Esophagus muscularis mucosa (tissue), 4 donors: ENCODE measurements around the gene DGUOK. TPM values are rescaled to one million over a fixed set of nuclear protein-coding genes. Genes with fewer than 3 reads are reported as not detected.

ENCODE experiments used
- DNase-seq: peaks from one replicate; pipeline ENCODE4 v3.0.0-alpha.2; 2017; ENCODE audit errors: extremely low spot score
- H3K27ac ChIP-seq, 4 donors: fragments of 200-600 bp; sonication (generic); replicated peaks in 1 of 4; 1 replicate in 3 of 4; 2 replicates in 1 of 4; pipeline ENCODE4 v1.5.1; 2016 to 2019; ENCODE audit warnings: mild to moderate bottlenecking in 1 of 4
- H3K27me3 ChIP-seq, 4 donors: fragments of 200-600 bp; sonication (generic); one replicate each; pipeline versions ENCODE4 v1.5.1 to v1.6.0; 2016 to 2019
- H3K36me3 ChIP-seq, 4 donors: fragments of 200-600 bp; sonication (generic); one replicate each; pipeline ENCODE4 v1.5.1; 2016 to 2019
- H3K4me1 ChIP-seq, 4 donors: fragments of 200-600 bp; sonication (generic); one replicate each; pipeline ENCODE4 v1.5.1; 2016 to 2019
- H3K4me3 ChIP-seq, 4 donors: fragments of 200-600 bp; sonication (generic); 1 replicate in 2 of 4; 2 replicates in 2 of 4; pipeline ENCODE4 v1.5.1; 2016 to 2019; ENCODE audit warnings: mild to moderate bottlenecking in 4 of 4, moderate library complexity in 1 of 4
- H3K9me3 ChIP-seq, 4 donors: fragments of 200-600 bp; sonication (generic); 1 replicate in 3 of 4; 2 replicates in 1 of 4; pipeline ENCODE4 v1.5.1; 2016 to 2019
- EP300 ChIP-seq: sonication (generic); formaldehyde crosslinking; IDR thresholded peaks from one replicate; pipeline ENCODE4 v1.6.1; 2017; ENCODE audit warnings: antibody characterized with exemption
- POLR2A ChIP-seq: fragments of 450-650 bp; IDR thresholded peaks from one replicate; pipeline ENCODE4 v1.6.1; 2017; ENCODE audit warnings: antibody characterized with exemption, moderate library complexity, mild to moderate bottlenecking, low read depth
- POLR2AphosphoS5 ChIP-seq, 2 donors: sonication (generic); formaldehyde crosslinking; IDR thresholded peaks; one replicate each; pipeline ENCODE4 v1.6.1; 2017; ENCODE audit warnings: antibody characterized with exemption in 2 of 2
- WGBS: methylation state at CpG from one replicate; pipeline ENCODE4 v1.1.5; 2018; 5-methylcytosine and 5-hydroxymethylcytosine counted together
- intact Hi-C: fragments of 100-400 bp; cut with DNase I; formaldehyde crosslinking; loops from one replicate; pipeline ENCODE4 v1.15.1; 2023
- total RNA-seq, 4 donors: library from RNA; depleted of rRNA; stranded (reverse); fragments of >200 nt; gene quantifications; one replicate each; pipeline versions ENCODE4 v1.1.0 to v1.2.1, GENCODE V29; 2016
- TF ChIP-seq, protein P1 (sequence below), 3 experiments: fragments of 200-600 bp in 2 of 3; fragments of 450-650 bp in 1 of 3; sonication (generic) in 2 of 3; IDR thresholded peaks; one replicate each; pipeline ENCODE4 v1.5.1; 2017 to 2019; ENCODE audit warnings: antibody characterized with exemption in 3 of 3, mild to moderate bottlenecking in 2 of 3, moderate library complexity in 1 of 3

The DGUOK gene
- total RNA-seq, 4 donors from 2014 or later = 31.6 to 50.7 (median 36.6) TPM

DNA sequence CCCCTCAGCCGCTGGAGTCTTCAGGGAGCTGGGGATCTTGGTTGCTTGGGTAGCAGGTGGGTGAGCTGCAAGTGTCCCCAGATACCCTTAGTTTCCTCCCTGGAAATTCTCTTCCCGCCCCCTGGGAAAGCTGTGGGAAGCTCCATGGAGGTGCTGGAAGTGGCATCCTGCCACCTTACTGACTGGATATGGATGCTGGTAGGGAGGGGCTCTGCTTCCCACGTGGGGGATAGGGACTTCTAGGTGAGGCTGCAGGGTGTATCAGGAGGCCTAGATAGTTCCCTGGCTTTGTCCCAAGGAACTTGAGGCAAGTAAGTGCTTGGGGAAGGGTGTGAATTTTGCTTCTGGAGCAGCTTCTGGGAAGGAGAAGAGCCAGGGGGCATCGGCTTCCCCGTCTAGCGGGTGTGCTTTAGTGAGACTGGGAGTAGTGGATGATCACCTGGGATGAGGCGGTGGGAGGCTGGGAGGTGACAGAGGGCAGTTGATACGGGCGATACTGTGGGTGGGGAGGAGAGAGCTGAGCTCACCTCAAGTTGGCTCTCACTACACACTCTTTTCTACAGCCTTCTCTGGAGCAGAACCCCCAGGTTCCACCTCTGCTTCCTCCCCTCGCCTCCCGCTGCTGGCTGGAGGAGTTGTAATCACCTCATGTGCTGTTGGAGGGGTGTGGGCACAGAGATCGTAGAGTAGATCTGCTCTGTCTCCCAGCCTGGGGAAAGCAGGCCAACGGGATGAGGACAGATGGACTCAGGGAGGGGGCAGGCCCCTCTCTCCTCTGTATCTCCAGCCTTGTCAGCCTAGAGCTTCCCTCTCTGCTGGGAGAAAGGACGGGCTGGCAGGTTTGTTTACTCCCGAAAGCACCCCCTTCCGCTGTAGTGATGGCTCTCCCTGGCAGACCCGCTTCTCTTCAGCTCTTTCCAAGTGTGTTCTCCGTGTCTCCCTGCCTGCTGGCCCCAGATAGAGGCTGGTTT, 77.8 kb downstream of the DGUOK start:
- Histone ChIP-seq H3K4me1 (peaks cover 54 to 82% (median 66%) of the 10 kb centered on the region in 4 donors), H3K9me3 (no peaks in the 10 kb centered on the region), H3K27ac (no peak overlapping the region), H3K36me3 (peaks cover 0 to 4% (median 0%) of the 10 kb centered on the region in 4 donors), H3K4me3 (no peak overlapping the region), H3K27me3 (no peaks in the 10 kb centered on the region)
- intact Hi-C loops = loop anchor here (5.0 kb wide), 1 partner anchor 77 kb away; the partner anchor contains the start of gene DGUOK
- TF ChIP-seq, protein P1, sequence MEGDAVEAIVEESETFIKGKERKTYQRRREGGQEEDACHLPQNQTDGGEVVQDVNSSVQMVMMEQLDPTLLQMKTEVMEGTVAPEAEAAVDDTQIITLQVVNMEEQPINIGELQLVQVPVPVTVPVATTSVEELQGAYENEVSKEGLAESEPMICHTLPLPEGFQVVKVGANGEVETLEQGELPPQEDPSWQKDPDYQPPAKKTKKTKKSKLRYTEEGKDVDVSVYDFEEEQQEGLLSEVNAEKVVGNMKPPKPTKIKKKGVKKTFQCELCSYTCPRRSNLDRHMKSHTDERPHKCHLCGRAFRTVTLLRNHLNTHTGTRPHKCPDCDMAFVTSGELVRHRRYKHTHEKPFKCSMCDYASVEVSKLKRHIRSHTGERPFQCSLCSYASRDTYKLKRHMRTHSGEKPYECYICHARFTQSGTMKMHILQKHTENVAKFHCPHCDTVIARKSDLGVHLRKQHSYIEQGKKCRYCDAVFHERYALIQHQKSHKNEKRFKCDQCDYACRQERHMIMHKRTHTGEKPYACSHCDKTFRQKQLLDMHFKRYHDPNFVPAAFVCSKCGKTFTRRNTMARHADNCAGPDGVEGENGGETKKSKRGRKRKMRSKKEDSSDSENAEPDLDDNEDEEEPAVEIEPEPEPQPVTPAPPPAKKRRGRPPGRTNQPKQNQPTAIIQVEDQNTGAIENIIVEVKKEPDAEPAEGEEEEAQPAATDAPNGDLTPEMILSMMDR (IDR thresholded peaks at IDR 0.05) = no peak
- TF ChIP-seq POLR2AphosphoS5 (IDR thresholded peaks at IDR 0.05) (no peak), EP300 (no peak), POLR2A (no peak)
- WGBS = 85% methylated on average over 16 of the region's 18 CpGs
- DNase-seq = no peak

DNA sequence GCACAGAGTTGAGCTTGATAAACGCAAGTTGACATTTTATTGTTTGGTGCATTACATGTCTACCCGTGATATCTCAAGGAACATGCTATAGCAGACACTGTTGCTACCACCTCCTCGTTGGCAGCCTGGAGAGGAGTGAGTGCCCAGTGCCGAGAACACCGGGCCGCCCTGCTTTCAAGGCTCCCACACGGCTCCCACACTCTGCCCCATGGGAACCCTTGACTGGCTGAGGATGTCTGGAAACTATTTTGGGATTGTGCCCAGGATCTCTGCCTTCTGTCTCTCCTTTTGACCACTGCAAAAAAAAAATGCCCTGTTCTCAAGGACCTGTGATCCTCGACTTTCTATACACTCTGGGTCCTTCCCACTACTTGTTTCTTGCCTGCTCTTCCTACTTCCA, 79.1 kb downstream of the DGUOK start:
- H3K9me3 ChIP-seq = no peaks in the 10 kb centered on the region
- intact Hi-C loops = no loop called here

GRCh38 chr2:74006459-74006858, 79.8 kb downstream of the DGUOK start:
- Histone ChIP-seq H3K4me3 (no peak overlapping the region), H3K36me3 (peaks cover 0 to 4% (median 0%) of the 10 kb centered on the region in 4 donors), H3K9me3 (no peaks in the 10 kb centered on the region), H3K27me3 (no peaks in the 10 kb centered on the region), H3K27ac (no peak overlapping the region), H3K4me1 (peaks cover 51 to 74% (median 62%) of the 10 kb centered on the region in 4 donors)
- TF ChIP-seq POLR2AphosphoS5 (IDR thresholded peaks at IDR 0.05) (no peak), EP300 (no peak), POLR2A (no peak)
- TF ChIP-seq, protein P1 (IDR thresholded peaks at IDR 0.05) = no peak
- intact Hi-C loops = no loop called here
- WGBS = 61% methylated on average over 6 of the region's 7 CpGs
- DNase-seq = no peak

More for the DNA sequence above, 79.1 kb downstream of the DGUOK start:
- peaks cover 0 to 4% (median 0%) of the 10 kb centered on the region in 4 donors for H3K36me3 ChIP-seq
- TF ChIP-seq, protein P1 (IDR thresholded peaks at IDR 0.05) = no peak
- TF ChIP-seq POLR2A (no peak), EP300 (no peak), POLR2AphosphoS5 (IDR thresholded peaks at IDR 0.05) (no peak)
- no peak overlapping the region for H3K27ac ChIP-seq
- WGBS = 65% methylated on average over 8 of the region's 8 CpGs
- H3K4me1 ChIP-seq = peaks cover 54 to 80% (median 65%) of the 10 kb centered on the region in 4 donors
- no peaks in the 10 kb centered on the region for H3K27me3 ChIP-seq
- DNase-seq = no peak
- no peak overlapping the region for H3K4me3 ChIP-seq

- DNase-seq = no peak
- H3K27ac ChIP-seq = no peak overlapping the region
- H3K9me3 ChIP-seq = no peaks in the 10 kb centered on the region
- no peak overlapping the region for H3K4me3 ChIP-seq
- no peaks in the 10 kb centered on the region for H3K27me3 ChIP-seq
- peaks cover 0 to 4% (median 0%) of the 10 kb centered on the region in 4 donors for H3K36me3 ChIP-seq
- TF ChIP-seq, protein P1 (IDR thresholded peaks at IDR 0.05) = no peak
- no peak for TF ChIP-seq POLR2A
- no peak for TF ChIP-seq EP300
- TF ChIP-seq POLR2AphosphoS5 (IDR thresholded peaks at IDR 0.05) = no peak
- intact Hi-C loops = no loop called here
- 69% methylated on average over 4 of the region's 4 CpGs for WGBS
- H3K4me1 ChIP-seq = peaks cover 46 to 68% (median 56%) of the 10 kb centered on the region in 4 donors
Measured at GRCh38 chr2:74007121-74007520, 80.4 kb downstream of the DGUOK start.
